Ishikawa (cell line): ENCODE data around the gene JPH2.

Source experiments
- CEBPB ChIP-seq: IDR thresholded peaks from 2 replicates; pipeline ENCODE4 v1.6.1; 2012
- FOXM1 ChIP-seq: IDR thresholded peaks from 2 replicates; pipeline ENCODE4 v1.6.1; 2012; ENCODE audit warnings: low read depth, borderline replicate concordance
- NFIC ChIP-seq: IDR thresholded peaks from 2 replicates; pipeline ENCODE4 v1.6.1; 2012
- TAF1 ChIP-seq: IDR thresholded peaks from 2 replicates; pipeline ENCODE4 v1.6.1; 2012; ENCODE audit warnings: low read depth, mild to moderate bottlenecking
- TCF12 ChIP-seq: IDR thresholded peaks from 2 replicates; pipeline ENCODE4 v1.6.1; 2012; ENCODE audit warnings: low read depth
- TEAD4 ChIP-seq: IDR thresholded peaks from 2 replicates; pipeline ENCODE4 v1.6.1; 2012
- YY1 ChIP-seq: IDR thresholded peaks from 2 replicates; pipeline ENCODE4 v1.6.1; 2012; ENCODE audit warnings: low read depth
- TF ChIP-seq, protein P1 (sequence below): IDR thresholded peaks from 2 replicates; pipeline ENCODE4 v1.6.1; 2012; ENCODE audit warnings: low read depth, mild to moderate bottlenecking

DNA sequence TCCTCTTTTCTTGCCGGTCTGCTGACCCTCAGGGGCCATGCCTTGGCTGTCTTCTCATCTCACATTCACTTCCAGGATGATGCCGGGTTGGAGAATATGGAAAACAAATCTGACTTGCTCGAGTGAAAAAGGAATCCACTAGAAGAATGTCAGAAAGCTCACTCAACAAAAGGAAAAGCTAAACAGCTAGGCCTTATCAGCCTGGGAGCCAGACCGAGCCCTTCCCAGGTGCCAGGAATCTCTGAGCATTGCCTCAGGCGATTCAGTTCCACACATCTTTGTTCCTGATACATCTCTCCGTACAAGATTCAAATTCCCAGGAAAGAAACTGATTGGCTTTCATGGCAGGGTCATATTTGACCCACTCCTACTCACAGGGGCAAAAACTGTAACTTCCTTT, 32.8 kb upstream of the JPH2 start:
- TF ChIP-seq YY1 (no peak), FOXM1 (no peak), TCF12 (no peak), NFIC (no peak), TEAD4 (no peak), TAF1 (no peak), CEBPB (no peak)
- TF ChIP-seq, protein P1, sequence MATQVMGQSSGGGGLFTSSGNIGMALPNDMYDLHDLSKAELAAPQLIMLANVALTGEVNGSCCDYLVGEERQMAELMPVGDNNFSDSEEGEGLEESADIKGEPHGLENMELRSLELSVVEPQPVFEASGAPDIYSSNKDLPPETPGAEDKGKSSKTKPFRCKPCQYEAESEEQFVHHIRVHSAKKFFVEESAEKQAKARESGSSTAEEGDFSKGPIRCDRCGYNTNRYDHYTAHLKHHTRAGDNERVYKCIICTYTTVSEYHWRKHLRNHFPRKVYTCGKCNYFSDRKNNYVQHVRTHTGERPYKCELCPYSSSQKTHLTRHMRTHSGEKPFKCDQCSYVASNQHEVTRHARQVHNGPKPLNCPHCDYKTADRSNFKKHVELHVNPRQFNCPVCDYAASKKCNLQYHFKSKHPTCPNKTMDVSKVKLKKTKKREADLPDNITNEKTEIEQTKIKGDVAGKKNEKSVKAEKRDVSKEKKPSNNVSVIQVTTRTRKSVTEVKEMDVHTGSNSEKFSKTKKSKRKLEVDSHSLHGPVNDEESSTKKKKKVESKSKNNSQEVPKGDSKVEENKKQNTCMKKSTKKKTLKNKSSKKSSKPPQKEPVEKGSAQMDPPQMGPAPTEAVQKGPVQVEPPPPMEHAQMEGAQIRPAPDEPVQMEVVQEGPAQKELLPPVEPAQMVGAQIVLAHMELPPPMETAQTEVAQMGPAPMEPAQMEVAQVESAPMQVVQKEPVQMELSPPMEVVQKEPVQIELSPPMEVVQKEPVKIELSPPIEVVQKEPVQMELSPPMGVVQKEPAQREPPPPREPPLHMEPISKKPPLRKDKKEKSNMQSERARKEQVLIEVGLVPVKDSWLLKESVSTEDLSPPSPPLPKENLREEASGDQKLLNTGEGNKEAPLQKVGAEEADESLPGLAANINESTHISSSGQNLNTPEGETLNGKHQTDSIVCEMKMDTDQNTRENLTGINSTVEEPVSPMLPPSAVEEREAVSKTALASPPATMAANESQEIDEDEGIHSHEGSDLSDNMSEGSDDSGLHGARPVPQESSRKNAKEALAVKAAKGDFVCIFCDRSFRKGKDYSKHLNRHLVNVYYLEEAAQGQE: no peak
